ENCODE data around the gene RAB22A. TPM values are rescaled to one million over a fixed set of nuclear protein-coding genes. Genes with fewer than 3 reads are reported as not detected.

The RAB22A gene
- total and polyA plus RNA-seq, 2 of the 4 experiments (the other 2 are of a cell fraction): 8.2 to 8.4 TPM

- Histone ChIP-seq H3K23ac (ENCODE audit: low read depth, low read length) (no peak overlapping the region), H3K14ac (replicated peaks; ENCODE audit: low read depth, low read length) (no peak overlapping the region), H3K56ac (ENCODE audit: extremely low read depth, insufficient read depth, low read length) (no peak overlapping the region), H3K36me3 (ENCODE audit: control insufficient read depth, insufficient read depth, low read length) (peaks cover 20% of the 10 kb centered on the region), H3K9me3 (ENCODE audit: control insufficient read depth, insufficient read depth, low read length) (no peaks in the 10 kb centered on the region), H4K5ac (ENCODE audit: low read depth, low read length) (no peak overlapping the region), H4K8ac (ENCODE audit: low read depth in 2 of 2, low read length in 2 of 2) (no peak overlapping the region), H2AK5ac (ENCODE audit: low read depth, low read length) (no peak overlapping the region), H2BK20ac (ENCODE audit: low read depth, low read length) (no peak overlapping the region), H2AFZ (replicated peaks; ENCODE audit: low read length, poor library complexity) (no peak overlapping the region), H3K4me3 (ENCODE audit: insufficient read depth, low read depth, low read length) (no peak overlapping the region), H2BK15ac (ENCODE audit: low read depth, low read length) (no peak overlapping the region), H4K91ac (ENCODE audit: insufficient read depth, low read depth, low read length) (no peak overlapping the region), H2BK5ac (ENCODE audit: low read depth, low read length, poor library complexity, severe bottlenecking) (no peak overlapping the region), H2BK120ac (ENCODE audit: low read depth, low read length) (no peak overlapping the region), H3K9me1 (ENCODE audit: insufficient read depth, low read length) (peaks cover 12% of the 10 kb centered on the region; the same call in 1 of the 2 replicates), H3K9ac (ENCODE audit: low read depth, low read length) (no peak overlapping the region), H3K18ac (ENCODE audit: low read depth, low read length) (no peak overlapping the region), H2AK9ac (replicated peaks; ENCODE audit: low read depth, low read length, poor library complexity) (no peak overlapping the region), H3K4ac (ENCODE audit: low read depth, low read length) (no peak overlapping the region), H3K4me2 (ENCODE audit: low read depth, low read length) (no peak overlapping the region), H3K4me1 (ENCODE audit: control insufficient read depth, insufficient read depth, low read length) (peaks cover 2% of the 10 kb centered on the region; the same call in 1 of the 2 replicates), H4K20me1 (ENCODE audit: insufficient read depth, low read length) (peaks cover 16% of the 10 kb centered on the region), H3K27ac (ENCODE audit: insufficient read depth, low read length) (no peak overlapping the region), H3K79me1 (ENCODE audit: low read depth in 1 of 2, low read length in 2 of 2) (peaks cover 49 to 76% of the 10 kb centered on the region in 2 experiments), H3K27me3 (ENCODE audit: control insufficient read depth, insufficient read depth, low read length) (no peaks in the 10 kb centered on the region)
- DNase-seq (no peak), ATAC-seq (ENCODE audit: low read depth) (no peak)
- BruUV-seq (replicated peaks): no TSS peak
- POLR2A ChIA-PET (ENCODE audit: unreplicated experiment): no interaction called here
- TF ChIP-seq BHLHE40 (IDR thresholded peaks at IDR 0.05; ENCODE audit: low read depth, low read length) (no peak), CEBPB (IDR thresholded peaks at IDR 0.05; ENCODE audit: low read depth, low read length) (no peak), MAFK (IDR thresholded peaks at IDR 0.05; ENCODE audit: low read depth, low read length) (no peak), FOS (IDR thresholded peaks at IDR 0.05; ENCODE audit: low read depth, low read length) (no peak), MAZ (IDR thresholded peaks at IDR 0.05; ENCODE audit: borderline replicate concordance, low read depth, low read length) (no peak), POLR2A (IDR thresholded peaks at IDR 0.05; ENCODE audit: low read depth, low read length) (no peak), NFE2L2 (IDR thresholded peaks at IDR 0.05; ENCODE audit: low read depth, low read length) (no peak), USF2 (IDR thresholded peaks at IDR 0.05; ENCODE audit: low read depth, low read length) (no peak), RAD21 (IDR thresholded peaks at IDR 0.05; ENCODE audit: low read length) (no peak), ELK1 (IDR thresholded peaks at IDR 0.05; ENCODE audit: borderline replicate concordance, low read depth, low read length) (no peak), CHD1 (IDR thresholded peaks at IDR 0.05; ENCODE audit: low read depth, low read length) (no peak)
- TF ChIP-seq, protein P1, sequence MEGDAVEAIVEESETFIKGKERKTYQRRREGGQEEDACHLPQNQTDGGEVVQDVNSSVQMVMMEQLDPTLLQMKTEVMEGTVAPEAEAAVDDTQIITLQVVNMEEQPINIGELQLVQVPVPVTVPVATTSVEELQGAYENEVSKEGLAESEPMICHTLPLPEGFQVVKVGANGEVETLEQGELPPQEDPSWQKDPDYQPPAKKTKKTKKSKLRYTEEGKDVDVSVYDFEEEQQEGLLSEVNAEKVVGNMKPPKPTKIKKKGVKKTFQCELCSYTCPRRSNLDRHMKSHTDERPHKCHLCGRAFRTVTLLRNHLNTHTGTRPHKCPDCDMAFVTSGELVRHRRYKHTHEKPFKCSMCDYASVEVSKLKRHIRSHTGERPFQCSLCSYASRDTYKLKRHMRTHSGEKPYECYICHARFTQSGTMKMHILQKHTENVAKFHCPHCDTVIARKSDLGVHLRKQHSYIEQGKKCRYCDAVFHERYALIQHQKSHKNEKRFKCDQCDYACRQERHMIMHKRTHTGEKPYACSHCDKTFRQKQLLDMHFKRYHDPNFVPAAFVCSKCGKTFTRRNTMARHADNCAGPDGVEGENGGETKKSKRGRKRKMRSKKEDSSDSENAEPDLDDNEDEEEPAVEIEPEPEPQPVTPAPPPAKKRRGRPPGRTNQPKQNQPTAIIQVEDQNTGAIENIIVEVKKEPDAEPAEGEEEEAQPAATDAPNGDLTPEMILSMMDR (conservative IDR thresholded peaks at IDR 0.05; ENCODE audit: low read depth, low read length): no peak
- in situ Hi-C loops (cut with MboI; ENCODE audit: low sequenced_read_pairs): no loop called here
- CTCF ChIA-PET: no interaction called here
- no CpG with 5 or more reads among the region's 2 CpGs for WGBS, 2 experiments (ENCODE audit: extremely low coverage in 2 of 2, insufficient read length in 1 of 2)
- dilution Hi-C loops (cut with HindIII; ENCODE audit: low sequenced_read_pairs, unreplicated experiment): no loop called here
- intact Hi-C loops (cut with micrococcal nuclease): no loop called here
Measured at GRCh38 chr20:58289143-58289542, 20.4 kb upstream of the RAB22A start.

All from IMR-90 (cell line).